NCI-H2196 treated with DMSO at 0.1 percent for 48 hours (cell line): Measurements from ENCODE around the gene ASXL1.
A peak's percentile ranks its signal among the peaks of the same experiment; 100 is the strongest.
"Not testable (repeated sequence)": the region's sequence is repeated elsewhere in the genome, so short reads cannot be mapped to it uniquely, and the experiment has no call there.

Experiments used
- DNase-seq: peaks from one replicate; lab custom pipeline; 2025; ENCODE audit not compliant: unreplicated experiment; lab: John Stamatoyannopoulos, UW

ASXL1 gene

GRCh38 chr20:32336918-32337347, 21.2 kb upstream of the ASXL1 start:
- DNase-seq, result no peak

GRCh38 chr20:32337937-32338661, 20.0 kb upstream of the ASXL1 start:
- DNase-seq, result no peak

GRCh38 chr20:32338665-32339064, 19.5 kb upstream of the ASXL1 start:
- DNase-seq, result no peak

- no peak for DNase-seq
Measured at GRCh38 chr20:32339116-32339515, 19.0 kb upstream of the ASXL1 start.

- not testable (repeated sequence) for DNase-seq
Measured at GRCh38 chr20:32341053-32341452, 17.1 kb upstream of the ASXL1 start.

- DNase-seq, result no peak
Measured at GRCh38 chr20:32343439-32343838, 14.7 kb upstream of the ASXL1 start.

GRCh38 chr20:32344835-32345506, 13.2 kb upstream of the ASXL1 start:
- no peak for DNase-seq

GRCh38 chr20:32348207-32348606, 9.9 kb upstream of the ASXL1 start:
- DNase-seq, result no peak

GRCh38 chr20:32350421-32350820, 7.7 kb upstream of the ASXL1 start:
- no peak for DNase-seq

GRCh38 chr20:32352121-32352720, 5.9 kb upstream of the ASXL1 start:
- DNase-seq, result no peak

- no peak for DNase-seq
Measured at GRCh38 chr20:32353848-32354496, 4.2 kb upstream of the ASXL1 start.

- DNase-seq, result no peak
Measured at GRCh38 chr20:32354592-32355416, 3.3 kb upstream of the ASXL1 start.

GRCh38 chr20:32355417-32355841, 2.7 kb upstream of the ASXL1 start:
- DNase-seq, result no peak

GRCh38 chr20:32355907-32356621, 2.1 kb upstream of the ASXL1 start:
- not testable (repeated sequence) for DNase-seq

- DNase-seq, result no peak
Measured at GRCh38 chr20:32356622-32357374, 1.3 kb upstream of the ASXL1 start.

GRCh38 chr20:32357375-32357868, 709 bp upstream of the ASXL1 start:
- DNase-seq, result no peak

GRCh38 chr20:32358632-32358882, 426 bp downstream of the ASXL1 start:
- DNase-seq, result no peak

GRCh38 chr20:32358883-32359632, 927 bp downstream of the ASXL1 start:
- DNase-seq, result peak; percentile 25
